ENCODE measurements around the gene METTL25B.

The METTL25B gene

GRCh38 chr1:156700736-156701531 lies 27.3 kb upstream of the METTL25B start:
- no peak for DNase-seq (ENCODE audit: low spot score)

- DNase-seq (ENCODE audit: low spot score) = no peak
Observed at GRCh38 chr1:156703336-156703735, 24.9 kb upstream of the METTL25B start.

- no peak for DNase-seq (ENCODE audit: low spot score)
Observed at GRCh38 chr1:156703741-156704140, 24.5 kb upstream of the METTL25B start.

GRCh38 chr1:156704166-156704711 lies 24.0 kb upstream of the METTL25B start:
- no peak for DNase-seq (ENCODE audit: low spot score)

GRCh38 chr1:156704930-156705320 lies 23.3 kb upstream of the METTL25B start:
- peak; percentile 78 for DNase-seq (ENCODE audit: low spot score)

GRCh38 chr1:156705321-156705917 lies 22.9 kb upstream of the METTL25B start, which contains the start of gene CRABP2:
TSS of gene CRABP2 (minus strand) at chr1:156705583. CDS start at chr1:156705446, 137 bp downstream.
- DNase-seq (ENCODE audit: low spot score) = no peak

- DNase-seq (ENCODE audit: low spot score) = peak; percentile 82
Observed at GRCh38 chr1:156705918-156706656, 22.2 kb upstream of the METTL25B start.

- DNase-seq (ENCODE audit: low spot score) = peak; percentile 49
Observed at GRCh38 chr1:156706657-156707416, 21.4 kb upstream of the METTL25B start.

- DNase-seq (ENCODE audit: low spot score) = no peak
Observed at GRCh38 chr1:156707417-156708217, 20.7 kb upstream of the METTL25B start.

GRCh38 chr1:156708218-156708661 lies 20.0 kb upstream of the METTL25B start:
- no peak for DNase-seq (ENCODE audit: low spot score)

- no peak for DNase-seq (ENCODE audit: low spot score)
Observed at GRCh38 chr1:156709031-156709430, 19.2 kb upstream of the METTL25B start.

- DNase-seq (ENCODE audit: low spot score) = peak; percentile 90
Observed at GRCh38 chr1:156709757-156710489, 18.3 kb upstream of the METTL25B start.

- DNase-seq (ENCODE audit: low spot score) = no peak
Observed at GRCh38 chr1:156711011-156711817, 17.1 kb upstream of the METTL25B start.

GRCh38 chr1:156712626-156713025 lies 15.6 kb upstream of the METTL25B start:
- no peak for DNase-seq (ENCODE audit: low spot score)

GRCh38 chr1:156714830-156715229 lies 13.4 kb upstream of the METTL25B start:
- DNase-seq (ENCODE audit: low spot score) = no peak

- no peak for DNase-seq (ENCODE audit: low spot score)
Observed at GRCh38 chr1:156717351-156717750, 10.9 kb upstream of the METTL25B start.

GRCh38 chr1:156721131-156721530 lies 7.1 kb upstream of the METTL25B start:
- DNase-seq (ENCODE audit: low spot score) = no peak

- DNase-seq (ENCODE audit: low spot score) = no peak
Observed at GRCh38 chr1:156721535-156721934, 6.7 kb upstream of the METTL25B start.

GRCh38 chr1:156725683-156726280 lies 2.5 kb upstream of the METTL25B start:
- peak; percentile 89 for DNase-seq (ENCODE audit: low spot score)
